Astrocyte (in vitro differentiated cells and primary cell): ENCODE measurements around the gene AFF2.

ENCODE experiments used
- EZH2 ChIP-seq: IDR thresholded peaks from 2 replicates; pipeline ENCODE4 v1.6.1; 2012; ENCODE audit warnings: mild to moderate bottlenecking, low read length, inconsistent platforms; ENCODE audit not compliant: insufficient read depth
- TF ChIP-seq, protein P1 (sequence below): IDR thresholded peaks from 2 replicates; pipeline ENCODE4 v1.5.1; 2011; ENCODE audit warnings: low read depth, mild to moderate bottlenecking, inconsistent platforms, low read length, moderate library complexity; ENCODE audit not compliant: insufficient read depth

- TF ChIP-seq, protein P1, sequence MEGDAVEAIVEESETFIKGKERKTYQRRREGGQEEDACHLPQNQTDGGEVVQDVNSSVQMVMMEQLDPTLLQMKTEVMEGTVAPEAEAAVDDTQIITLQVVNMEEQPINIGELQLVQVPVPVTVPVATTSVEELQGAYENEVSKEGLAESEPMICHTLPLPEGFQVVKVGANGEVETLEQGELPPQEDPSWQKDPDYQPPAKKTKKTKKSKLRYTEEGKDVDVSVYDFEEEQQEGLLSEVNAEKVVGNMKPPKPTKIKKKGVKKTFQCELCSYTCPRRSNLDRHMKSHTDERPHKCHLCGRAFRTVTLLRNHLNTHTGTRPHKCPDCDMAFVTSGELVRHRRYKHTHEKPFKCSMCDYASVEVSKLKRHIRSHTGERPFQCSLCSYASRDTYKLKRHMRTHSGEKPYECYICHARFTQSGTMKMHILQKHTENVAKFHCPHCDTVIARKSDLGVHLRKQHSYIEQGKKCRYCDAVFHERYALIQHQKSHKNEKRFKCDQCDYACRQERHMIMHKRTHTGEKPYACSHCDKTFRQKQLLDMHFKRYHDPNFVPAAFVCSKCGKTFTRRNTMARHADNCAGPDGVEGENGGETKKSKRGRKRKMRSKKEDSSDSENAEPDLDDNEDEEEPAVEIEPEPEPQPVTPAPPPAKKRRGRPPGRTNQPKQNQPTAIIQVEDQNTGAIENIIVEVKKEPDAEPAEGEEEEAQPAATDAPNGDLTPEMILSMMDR = no peak
- TF ChIP-seq EZH2 = no peak
Observed at GRCh38 chrX:148976571-148977400, 476.4 kb downstream of the AFF2 start.
